GM18951 (cell line): ENCODE results near the gene TXNRD1.

Experiments
- POLR2A ChIP-seq: IDR thresholded peaks from 4 replicates; pipeline ENCODE4 v1.6.1; 2011; ENCODE audit warnings: mild to moderate bottlenecking; ENCODE audit not compliant: insufficient read length, insufficient read depth; ENCODE audit errors: extremely low read depth
- in situ Hi-C: fragments of 300-500 bp; cut with MboI; formaldehyde crosslinking; loops from one replicate; pipeline ENCODE4 v1.12.0; 2022; ENCODE audit warnings: low sequenced_read_pairs, mixed read lengths, inconsistent platforms; ENCODE audit not compliant: unreplicated experiment

TXNRD1 gene

GRCh38 chr12:104357421-104357952, 141.9 kb downstream of the TXNRD1 start:
- TF ChIP-seq POLR2A = no peak
- in situ Hi-C loops = loop anchor here (5.0 kb wide), 1 partner anchor 155 kb away; no protein-coding TSS in a partner anchor

DNA sequence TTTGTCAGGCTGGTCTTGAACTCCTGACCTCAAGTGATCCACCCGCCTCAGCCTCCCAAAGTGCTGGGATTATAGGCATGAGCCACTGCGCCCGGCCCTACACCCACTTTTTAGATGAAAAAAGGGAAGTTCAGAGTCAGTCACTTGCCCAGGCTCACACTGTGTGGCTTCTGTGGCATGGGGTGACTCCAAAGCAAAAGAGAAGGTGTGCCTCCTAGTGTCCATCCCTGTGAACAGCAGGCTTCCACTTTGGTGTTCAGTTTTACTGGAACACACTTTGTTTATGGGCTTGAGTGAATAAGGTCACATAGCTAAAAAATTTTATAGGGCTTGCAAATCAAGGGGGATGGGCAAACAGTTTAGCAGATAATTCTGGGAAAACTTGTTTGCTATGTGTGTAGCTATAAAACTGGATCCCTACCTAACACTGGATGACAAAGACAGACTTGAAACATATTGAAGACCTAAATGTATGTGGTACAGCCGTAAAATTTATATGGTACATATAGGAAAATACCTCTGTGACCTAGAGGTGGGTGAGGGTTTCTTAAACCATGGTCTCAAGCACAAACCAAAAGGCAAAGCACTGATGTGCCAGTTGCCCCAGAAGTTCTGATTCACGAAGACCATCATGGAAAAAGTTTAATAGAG, 142.9 kb downstream of the TXNRD1 start:
- in situ Hi-C loops = loop anchor here (5.0 kb wide), 1 partner anchor 156 kb away; no protein-coding TSS in a partner anchor
- no peak for TF ChIP-seq POLR2A

- in situ Hi-C loops = loop anchor here (5.0 kb wide), 1 partner anchor 157 kb away; no protein-coding TSS in a partner anchor
- no peak for TF ChIP-seq POLR2A
Observed at GRCh38 chr12:104359216-104359615, 143.6 kb downstream of the TXNRD1 start.

- in situ Hi-C loops = no loop called here
- no peak for TF ChIP-seq POLR2A
Observed at GRCh38 chr12:104360157-104360556, 144.6 kb downstream of the TXNRD1 start.

GRCh38 chr12:104360983-104361707, 145.6 kb downstream of the TXNRD1 start:
- no peak for TF ChIP-seq POLR2A
- in situ Hi-C loops = no loop called here

DNA sequence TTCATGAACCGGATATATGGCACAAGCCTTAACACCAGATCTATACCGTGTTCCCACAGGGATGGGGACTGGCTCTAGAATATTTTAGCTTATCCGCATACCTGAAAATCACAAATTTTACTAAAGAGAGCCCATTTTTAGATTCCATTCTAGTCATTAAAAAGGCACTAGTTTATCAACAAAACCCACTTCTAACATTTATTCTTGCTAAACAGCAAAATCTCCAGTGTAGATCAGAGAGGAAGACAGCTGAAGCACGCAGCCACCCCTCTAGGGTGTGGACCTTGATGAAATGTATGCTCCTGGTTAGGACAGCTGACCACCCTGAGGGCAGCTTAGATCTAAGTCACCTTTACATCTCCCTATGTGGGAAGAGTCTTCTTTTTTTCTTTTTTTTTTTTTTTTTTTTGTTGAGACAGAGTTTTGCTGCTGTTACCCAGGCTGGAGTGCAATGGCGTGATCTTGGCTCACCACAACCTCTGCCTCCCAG, 150.4 kb downstream of the TXNRD1 start:
- in situ Hi-C loops = no loop called here
- TF ChIP-seq POLR2A = no peak

- in situ Hi-C loops = no loop called here
- TF ChIP-seq POLR2A = no peak
Observed at GRCh38 chr12:104369708-104370107, 154.1 kb downstream of the TXNRD1 start.

DNA sequence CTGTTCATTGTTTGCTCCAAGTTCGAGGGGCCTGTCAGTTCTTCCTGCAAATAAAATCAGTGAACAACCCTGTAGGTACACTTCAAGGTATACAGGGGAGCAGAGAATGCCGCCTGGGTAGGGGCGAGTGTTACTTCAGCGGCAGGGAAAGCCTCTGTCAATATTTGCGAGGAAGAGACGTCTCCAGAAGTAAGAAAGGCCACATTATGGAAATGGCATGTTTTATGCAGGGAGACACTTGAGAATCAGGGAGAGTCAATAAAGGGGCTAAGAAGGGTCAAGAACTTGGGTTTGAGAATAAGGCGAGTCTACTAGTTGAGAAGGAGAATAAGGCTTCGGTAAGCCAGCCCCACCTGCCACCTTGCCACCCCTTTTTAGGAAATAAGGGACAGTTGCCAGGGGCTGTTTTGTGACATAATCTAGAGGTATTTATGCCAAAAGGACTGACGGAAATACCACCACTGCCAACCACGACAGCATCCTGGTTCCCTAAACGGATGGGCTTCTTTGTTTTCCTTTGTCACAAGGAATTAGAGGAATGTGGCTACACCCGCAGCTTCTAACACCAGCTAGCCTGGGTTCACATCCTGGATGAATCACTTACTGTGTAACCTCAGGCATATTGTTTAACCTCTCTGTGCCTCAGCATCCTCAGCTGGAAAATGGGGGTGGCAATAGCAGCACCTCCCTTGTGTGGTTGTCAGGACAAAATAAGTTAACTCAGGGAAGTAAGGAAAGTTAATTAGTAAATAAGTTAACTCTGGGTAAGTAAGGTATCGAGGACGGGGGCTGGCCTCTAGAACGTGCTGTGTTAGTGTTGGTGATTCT, 155.7 kb downstream of the TXNRD1 start:
- no peak for TF ChIP-seq POLR2A
- in situ Hi-C loops = no loop called here

GRCh38 chr12:104372061-104372720, 156.6 kb downstream of the TXNRD1 start:
- in situ Hi-C loops = no loop called here
- no peak for TF ChIP-seq POLR2A

DNA sequence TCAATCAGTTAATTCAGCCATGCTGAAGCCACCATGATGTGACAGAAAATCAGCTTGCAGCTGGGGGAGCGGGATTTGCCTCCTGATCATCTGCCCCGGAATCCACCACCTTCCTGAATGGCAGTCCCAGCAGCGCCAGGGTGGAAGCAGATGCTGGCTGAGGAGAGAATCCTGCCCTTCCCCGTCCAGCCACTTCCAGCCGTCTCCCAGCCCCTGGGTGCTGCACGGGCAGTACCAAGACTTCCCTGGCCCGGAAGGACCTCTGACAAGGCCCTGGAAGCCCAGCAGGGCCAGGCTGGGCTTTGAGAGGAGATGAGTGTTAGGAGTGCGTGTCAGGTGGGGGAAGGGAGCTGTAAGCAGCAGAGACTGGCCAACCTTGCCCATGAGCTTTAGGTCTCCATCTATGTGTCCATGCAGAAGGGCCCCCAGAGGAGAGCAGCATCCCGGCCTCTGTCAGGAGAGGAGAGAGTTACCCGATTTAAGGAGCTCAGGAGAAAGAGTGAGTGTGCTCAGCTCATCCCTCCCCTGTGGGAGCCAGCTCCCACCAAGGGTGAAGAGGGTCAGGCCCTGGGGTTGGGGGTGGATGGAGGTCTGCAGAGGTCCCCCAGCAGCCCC, 157.2 kb downstream of the TXNRD1 start:
- in situ Hi-C loops = no loop called here
- TF ChIP-seq POLR2A = no peak

- TF ChIP-seq POLR2A = no peak
- in situ Hi-C loops = no loop called here
Observed at GRCh38 chr12:104374071-104374470, 158.5 kb downstream of the TXNRD1 start.

DNA sequence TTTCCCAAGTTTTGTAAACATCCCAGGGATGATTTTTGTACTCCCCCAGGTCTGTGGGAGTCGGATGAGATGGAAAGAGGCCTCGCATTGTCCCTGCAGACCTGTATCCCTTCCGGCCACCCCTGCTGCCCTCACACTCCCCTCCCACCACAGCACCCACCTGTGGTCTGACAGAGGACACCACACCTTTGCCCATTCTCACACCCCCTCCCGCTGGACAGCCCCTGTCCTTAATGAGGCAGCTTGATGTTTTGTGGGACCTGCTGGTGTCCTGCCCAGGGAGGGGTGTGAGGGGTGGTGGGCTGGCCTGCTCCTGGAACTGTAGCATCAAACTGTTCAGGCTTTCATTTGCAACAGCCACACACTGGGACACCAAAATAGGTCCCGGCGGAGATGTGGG, 159.2 kb downstream of the TXNRD1 start:
- in situ Hi-C loops = loop anchor here (25.0 kb wide), 1 partner anchor 687 kb away; no protein-coding TSS in a partner anchor
- no peak for TF ChIP-seq POLR2A

- in situ Hi-C loops = loop anchor here (25.0 kb wide), 1 partner anchor 687 kb away; no protein-coding TSS in a partner anchor
- no peak for TF ChIP-seq POLR2A
Observed at GRCh38 chr12:104375775-104376174, 160.2 kb downstream of the TXNRD1 start.
